Measurements from ENCODE around the gene PXT1. TPM values are rescaled to one million over a fixed set of nuclear protein-coding genes. Genes with fewer than 3 reads are reported as not detected.

The PXT1 gene
- total and polyA plus RNA-seq, 9 of the 15 experiments (the other 6 are each of a cell fraction or from before 2014, with no cell fraction given) = 0.09 to 0.11 (median 0.10) TPM; not detected in 5

GRCh38 chr6:36422714-36423100, 19.9 kb downstream of the PXT1 start (continued):
- no peak for TF ChIP-seq TRIM28 (IDR thresholded peaks at IDR 0.05)
- peak; percentile 25; the same call in 1 of the 2 replicates for TF ChIP-seq GTF2E2 (tag; IDR thresholded peaks at IDR 0.05)
- 0 out of 2 replicates have a peak, but pooled peaks have one; percentile 21 for TF ChIP-seq SMARCA4 (IDR thresholded peaks at IDR 0.05)

DNA sequence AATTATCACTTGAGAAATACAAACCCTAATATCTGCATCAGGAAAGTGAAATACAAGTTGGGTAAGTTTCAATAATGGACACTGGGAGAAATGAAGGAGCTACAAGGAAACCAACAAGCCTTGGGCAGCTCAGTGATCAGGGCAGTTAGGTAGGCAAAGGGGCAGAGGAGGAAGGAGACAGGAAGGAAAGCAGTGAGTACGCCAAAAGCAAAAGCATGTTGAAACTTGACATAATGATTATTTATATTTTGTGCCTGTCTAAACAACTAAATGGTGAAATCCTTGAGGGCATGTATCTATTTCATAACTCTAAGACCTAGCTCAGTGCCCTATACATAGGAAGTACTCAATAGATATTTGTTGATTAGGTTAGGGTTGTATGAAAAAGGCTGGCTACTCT, 23.3 kb downstream of the PXT1 start:
- H3K27ac ChIP-seq (ENCODE audit: extremely low read depth, low read depth, low read length) = no peak overlapping the region

More for the DNA sequence above, 23.3 kb downstream of the PXT1 start:
- WGBS (ENCODE audit: insufficient coverage, low coverage, missing lambda C conversion rate) = 33% methylated on average over 1 of the region's 1 CpG
- no peaks in the 10 kb centered on the region for H3K79me2 ChIP-seq (ENCODE audit: control insufficient read depth, insufficient read depth, low read length)
- in situ Hi-C loops (cut with MboI) (no loop called here), intact Hi-C loops (cut with micrococcal nuclease) (no loop called here)
- no peak for FAIRE-seq
- CTCF ChIA-PET (ENCODE audit: low intra/inter-chr PET ratio) = no interaction called here
- no peaks in the 10 kb centered on the region for H4K20me1 ChIP-seq (replicated peaks; ENCODE audit: control insufficient read depth, insufficient read depth, low read length)
- no TSS peak for BruUV-seq (replicated peaks)
- POLR2A ChIA-PET = interaction anchor here (0.7 to 1.4 kb wide), 4 partner anchors 11 to 174 kb away, joined by 3 to 5 read pairs (median 4); no protein-coding TSS in a partner anchor
- H2AFZ ChIP-seq (ENCODE audit: low read depth, low read length) = no peak overlapping the region
- no peaks in the 10 kb centered on the region for H3K27me3 ChIP-seq (ENCODE audit: control insufficient read depth in 2 of 2, insufficient read depth in 2 of 2, low read length in 2 of 2)
- no peak overlapping the region for H3K4me2 ChIP-seq (ENCODE audit: insufficient read depth, low read length)
- no peaks in the 10 kb centered on the region for H3K36me3 ChIP-seq (ENCODE audit: control insufficient read depth, insufficient read depth, low read length)
- no peak overlapping the region for H3K4me3 ChIP-seq
- no peak for ATAC-seq
- H3K9ac ChIP-seq (ENCODE audit: insufficient read depth in 1 of 2, low read depth in 2 of 2, low read length in 2 of 2) = no peak overlapping the region
- H3K9me1 ChIP-seq (ENCODE audit: control insufficient read depth, insufficient read depth, low read length) = no peaks in the 10 kb centered on the region
- TF ChIP-seq, protein P1, sequence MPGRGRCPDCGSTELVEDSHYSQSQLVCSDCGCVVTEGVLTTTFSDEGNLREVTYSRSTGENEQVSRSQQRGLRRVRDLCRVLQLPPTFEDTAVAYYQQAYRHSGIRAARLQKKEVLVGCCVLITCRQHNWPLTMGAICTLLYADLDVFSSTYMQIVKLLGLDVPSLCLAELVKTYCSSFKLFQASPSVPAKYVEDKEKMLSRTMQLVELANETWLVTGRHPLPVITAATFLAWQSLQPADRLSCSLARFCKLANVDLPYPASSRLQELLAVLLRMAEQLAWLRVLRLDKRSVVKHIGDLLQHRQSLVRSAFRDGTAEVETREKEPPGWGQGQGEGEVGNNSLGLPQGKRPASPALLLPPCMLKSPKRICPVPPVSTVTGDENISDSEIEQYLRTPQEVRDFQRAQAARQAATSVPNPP (IDR thresholded peaks at IDR 0.05; ENCODE audit: borderline replicate concordance, insufficient read depth, insufficient read length) = no peak
- TF ChIP-seq NFATC3 (IDR thresholded peaks at IDR 0.05) (no peak), ESRRB (CRISPR knock-in tag; IDR thresholded peaks at IDR 0.05; ENCODE audit: borderline replicate concordance) (no peak), ZNF778 (CRISPR knock-in tag; IDR thresholded peaks at IDR 0.05) (no peak), ATF7 (IDR thresholded peaks at IDR 0.05) (no peak), EP400 (IDR thresholded peaks at IDR 0.05) (no peak), SMARCC2 (IDR thresholded peaks at IDR 0.05; ENCODE audit: low read depth) (no peak), ZNF551 (CRISPR knock-in tag; IDR thresholded peaks at IDR 0.05) (no peak), NR4A1 (CRISPR knock-in tag; IDR thresholded peaks at IDR 0.05) (no peak), NR4A1 (tag; IDR thresholded peaks at IDR 0.05) (no peak), PTBP1 (IDR thresholded peaks at IDR 0.05; ENCODE audit: low read depth, low read length) (no peak)
- TF ChIP-seq, protein P2, sequence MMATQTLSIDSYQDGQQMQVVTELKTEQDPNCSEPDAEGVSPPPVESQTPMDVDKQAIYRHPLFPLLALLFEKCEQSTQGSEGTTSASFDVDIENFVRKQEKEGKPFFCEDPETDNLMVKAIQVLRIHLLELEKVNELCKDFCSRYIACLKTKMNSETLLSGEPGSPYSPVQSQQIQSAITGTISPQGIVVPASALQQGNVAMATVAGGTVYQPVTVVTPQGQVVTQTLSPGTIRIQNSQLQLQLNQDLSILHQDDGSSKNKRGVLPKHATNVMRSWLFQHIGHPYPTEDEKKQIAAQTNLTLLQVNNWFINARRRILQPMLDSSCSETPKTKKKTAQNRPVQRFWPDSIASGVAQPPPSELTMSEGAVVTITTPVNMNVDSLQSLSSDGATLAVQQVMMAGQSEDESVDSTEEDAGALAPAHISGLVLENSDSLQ (IDR thresholded peaks at IDR 0.05) = no peak
- H3K4me1 ChIP-seq (replicated peaks in 1 of 2; ENCODE audit: control insufficient read depth in 2 of 2, insufficient read depth in 2 of 2, low read length in 2 of 2) = peaks cover 8% of the 10 kb centered on the region in 2 experiments; a peak in 4 of 5 replicates
- DNase-seq (ENCODE audit: extremely low read depth in 1 of 4, low spot score in 3 of 4) = no peak
- no peaks in the 10 kb centered on the region for H3K9me3 ChIP-seq (replicated peaks; ENCODE audit: control insufficient read depth, insufficient read depth, low read depth, low read length)
